Prostate gland (tissue), 2 donors: ENCODE data around the gene PPAN. TPM values are rescaled to one million over a fixed set of nuclear protein-coding genes. Genes with fewer than 3 reads are reported as not detected.

Experiments
- DNase-seq: peaks from one replicate; pipeline ENCODE4 v3.0.0-alpha.2; 2019; ENCODE audit warnings: low spot score
- H3K27ac ChIP-seq, 2 donors: fragments of 200-600 bp; sonication (generic); 2 replicates each; pipeline ENCODE4 v1.5.1; 2017 to 2019
- H3K27me3 ChIP-seq: fragments of 200-600 bp; sonication (generic); replicated peaks from 2 replicates; pipeline ENCODE4 v1.5.1; 2019; ENCODE audit not compliant: insufficient read depth
- H3K36me3 ChIP-seq, 2 donors: fragments of 200-600 bp; sonication (generic); 1 replicate in 1 of 2; 2 replicates in 1 of 2; pipeline versions ENCODE4 v1.5.1 to v1.8.1; 2017 to 2019
- H3K4me1 ChIP-seq: fragments of 200-600 bp; sonication (generic); replicated peaks from 2 replicates; pipeline ENCODE4 v1.5.1; 2019
- H3K4me3 ChIP-seq, 2 donors: fragments of 200-600 bp; sonication (generic); 2 replicates each; pipeline ENCODE4 v1.5.1; 2017 to 2019
- H3K9me3 ChIP-seq: fragments of 200-600 bp; sonication (generic); 2 replicates; pipeline ENCODE4 v1.5.1; 2017
- CTCF ChIP-seq, 4 experiments: fragments of 200-600 bp in 2 of 4; fragments of 450-650 bp in 2 of 4; sonication (generic) in 2 of 4; IDR thresholded peaks; 1 replicate in 3 of 4; 2 replicates in 1 of 4; pipeline ENCODE4 v1.5.1; 2016 to 2019; ENCODE audit warnings: antibody characterized with exemption in 4 of 4, mild to moderate bottlenecking in 2 of 4, moderate library complexity in 2 of 4
- POLR2A ChIP-seq: fragments of 450-650 bp; IDR thresholded peaks from one replicate; pipeline ENCODE4 v1.6.1; 2016; ENCODE audit warnings: antibody characterized with exemption, mild to moderate bottlenecking
- POLR2AphosphoS5 ChIP-seq: sonication (generic); formaldehyde crosslinking; IDR thresholded peaks from one replicate; pipeline ENCODE4 v1.6.1; 2017; ENCODE audit warnings: antibody characterized with exemption
- WGBS: methylation state at CpG from one replicate; pipeline ENCODE4 v1.1.5; 2018; 5-methylcytosine and 5-hydroxymethylcytosine counted together
- intact Hi-C: fragments of 100-400 bp; cut with DNase I; formaldehyde crosslinking; loops from one replicate; pipeline ENCODE4 v1.14.2; 2022
- total RNA-seq, 2 donors: library from RNA; depleted of rRNA; stranded (reverse); fragments of >200 nt; gene quantifications; one replicate each; pipeline ENCODE4 v1.1.0, GENCODE V29; 2016

The PPAN gene
- total RNA-seq, 2 donors from 2014 or later: 27.6 to 47.2 TPM

- H3K27ac ChIP-seq: no peak overlapping the region
- no peak for DNase-seq
- 86% methylated on average over 13 of the region's 13 CpGs for WGBS
- H3K4me1 ChIP-seq: no peaks in the 10 kb centered on the region
- intact Hi-C loops: no loop called here
- H3K4me3 ChIP-seq: no peak overlapping the region
- no peak for TF ChIP-seq POLR2A
- H3K9me3 ChIP-seq: no peaks in the 10 kb centered on the region
- no peaks in the 10 kb centered on the region for H3K36me3 ChIP-seq
- no peaks in the 10 kb centered on the region for H3K27me3 ChIP-seq
Observed at GRCh38 chr19:10091895-10092641, 14.1 kb upstream of the PPAN start.

- Histone ChIP-seq H3K36me3 (no peaks in the 10 kb centered on the region), H3K27ac (no peak overlapping the region), H3K27me3 (no peaks in the 10 kb centered on the region), H3K4me3 (no peak overlapping the region), H3K9me3 (no peaks in the 10 kb centered on the region), H3K4me1 (no peaks in the 10 kb centered on the region)
- DNase-seq: no peak
- intact Hi-C loops: no loop called here
- no peak for TF ChIP-seq POLR2A
- TF ChIP-seq POLR2AphosphoS5: no peak
- TF ChIP-seq CTCF (IDR thresholded peaks at IDR 0.05): no peak
- WGBS: 93% methylated on average over 9 of the region's 9 CpGs
Observed at GRCh38 chr19:10092648-10093294, 13.4 kb upstream of the PPAN start.

GRCh38 chr19:10093295-10094186, 12.6 kb upstream of the PPAN start:
- Histone ChIP-seq H3K9me3 (no peaks in the 10 kb centered on the region), H3K4me3 (no peak overlapping the region), H3K27ac (no peak overlapping the region), H3K36me3 (no peaks in the 10 kb centered on the region), H3K4me1 (no peaks in the 10 kb centered on the region), H3K27me3 (no peaks in the 10 kb centered on the region)
- intact Hi-C loops: no loop called here
- TF ChIP-seq POLR2AphosphoS5: no peak
- no peak for TF ChIP-seq POLR2A
- TF ChIP-seq CTCF (IDR thresholded peaks at IDR 0.05): no peak
- DNase-seq: no peak
- WGBS: 83% methylated on average over 22 of the region's 22 CpGs

GRCh38 chr19:10095622-10095947, 10.6 kb upstream of the PPAN start:
- H3K4me1 ChIP-seq: no peaks in the 10 kb centered on the region
- WGBS: 44% methylated on average over 7 of the region's 7 CpGs
- no peak for DNase-seq
- intact Hi-C loops: no loop called here
- TF ChIP-seq POLR2AphosphoS5 (no peak), POLR2A (no peak), CTCF (IDR thresholded peaks at IDR 0.05) (no peak)
- no peaks in the 10 kb centered on the region for H3K36me3 ChIP-seq
- H3K4me3 ChIP-seq: peak overlapping the region in 1 of 2 donors; percentile 45
- H3K27me3 ChIP-seq: no peaks in the 10 kb centered on the region
- no peaks in the 10 kb centered on the region for H3K9me3 ChIP-seq
- H3K27ac ChIP-seq: peak overlapping the region; percentile 71 to 75

- peak overlapping the region; percentile 71 to 75 for H3K27ac ChIP-seq
- H3K4me1 ChIP-seq: no peaks in the 10 kb centered on the region
- H3K9me3 ChIP-seq: no peaks in the 10 kb centered on the region
- intact Hi-C loops: no loop called here
- no peaks in the 10 kb centered on the region for H3K36me3 ChIP-seq
- peak; percentile 84 for DNase-seq
- H3K4me3 ChIP-seq: peak overlapping the region; percentile 29 to 45
- H3K27me3 ChIP-seq: no peaks in the 10 kb centered on the region
- WGBS: 6% methylated on average over 54 of the region's 97 CpGs
- TF ChIP-seq POLR2A (peak; percentile 11), POLR2AphosphoS5 (peak; percentile 62), CTCF (IDR thresholded peaks at IDR 0.05) (peak in 2 of 4 experiments; percentile 31 to 37)
Observed at GRCh38 chr19:10095948-10096614, 10.1 kb upstream of the PPAN start.
